ENCODE measurements around the gene STK4.

Gene STK4

GRCh38 chr20:45094864-45095574 is 128.7 kb downstream of the STK4 start:
- DNase-seq (ENCODE audit: low read depth, low spot score): no peak
- Histone ChIP-seq H3K4me3 (ENCODE audit: insufficient read length, low read depth) (no peak overlapping the region), H3K4me1 (ENCODE audit: insufficient read depth, insufficient read length) (no peaks in the 10 kb centered on the region), H3K36me3 (ENCODE audit: insufficient read depth, insufficient read length, low read length) (peaks cover 4% of the 10 kb centered on the region), H3K9me3 (ENCODE audit: insufficient read depth, low read length) (no peaks in the 10 kb centered on the region; the same call in 1 of the 2 replicates), H3K27me3 (ENCODE audit: insufficient read depth, insufficient read length) (peaks cover 33% of the 10 kb centered on the region), H3K9ac (ENCODE audit: insufficient read length, low read depth) (no peak overlapping the region)
- no peak for TF ChIP-seq YY1 (IDR thresholded peaks at IDR 0.05; ENCODE audit: insufficient read depth, insufficient read length)
- TF ChIP-seq SUZ12 (IDR thresholded peaks at IDR 0.05; ENCODE audit: extremely low read depth, insufficient read depth, insufficient read length): no peak
- no peak for TF ChIP-seq ZNF274 (IDR thresholded peaks at IDR 0.05; ENCODE audit: low read depth, low read length)

GRCh38 chr20:45095805-45096238 is 129.5 kb downstream of the STK4 start:
- no peak overlapping the region for H3K9ac ChIP-seq (ENCODE audit: insufficient read length, low read depth)
- H3K4me1 ChIP-seq (ENCODE audit: insufficient read depth, insufficient read length): no peaks in the 10 kb centered on the region
- no peaks in the 10 kb centered on the region; the same call in 1 of the 2 replicates for H3K9me3 ChIP-seq (ENCODE audit: insufficient read depth, low read length)
- H3K36me3 ChIP-seq (ENCODE audit: insufficient read depth, insufficient read length, low read length): peaks cover 4% of the 10 kb centered on the region
- peak; percentile 63 for DNase-seq (ENCODE audit: low read depth, low spot score)
- no peak overlapping the region for H3K4me3 ChIP-seq (ENCODE audit: insufficient read length, low read depth)
- peaks cover 41% of the 10 kb centered on the region for H3K27me3 ChIP-seq (ENCODE audit: insufficient read depth, insufficient read length)
- TF ChIP-seq SUZ12 (IDR thresholded peaks at IDR 0.05; ENCODE audit: extremely low read depth, insufficient read depth, insufficient read length): no peak
- no peak for TF ChIP-seq ZNF274 (IDR thresholded peaks at IDR 0.05; ENCODE audit: low read depth, low read length)
- no peak for TF ChIP-seq YY1 (IDR thresholded peaks at IDR 0.05; ENCODE audit: insufficient read depth, insufficient read length)

- Histone ChIP-seq H3K4me1 (ENCODE audit: insufficient read depth, insufficient read length) (no peaks in the 10 kb centered on the region), H3K27me3 (ENCODE audit: insufficient read depth, insufficient read length) (peaks cover 50% of the 10 kb centered on the region), H3K9ac (ENCODE audit: insufficient read length, low read depth) (no peak overlapping the region), H3K4me3 (ENCODE audit: insufficient read length, low read depth) (no peak overlapping the region), H3K36me3 (ENCODE audit: insufficient read depth, insufficient read length, low read length) (peaks cover 4% of the 10 kb centered on the region), H3K9me3 (ENCODE audit: insufficient read depth, low read length) (no peaks in the 10 kb centered on the region; the same call in 1 of the 2 replicates)
- TF ChIP-seq ZNF274 (IDR thresholded peaks at IDR 0.05; ENCODE audit: low read depth, low read length): no peak
- TF ChIP-seq YY1 (IDR thresholded peaks at IDR 0.05; ENCODE audit: insufficient read depth, insufficient read length): no peak
- TF ChIP-seq SUZ12 (IDR thresholded peaks at IDR 0.05; ENCODE audit: extremely low read depth, insufficient read depth, insufficient read length): no peak
- DNase-seq (ENCODE audit: low read depth, low spot score): no peak
These were observed 130.5 kb downstream of the STK4 start for GRCh38 chr20:45096781-45097180.

GRCh38 chr20:45097485-45098102 is 131.3 kb downstream of the STK4 start:
- no peak overlapping the region for H3K9ac ChIP-seq (ENCODE audit: insufficient read length, low read depth)
- H3K36me3 ChIP-seq (ENCODE audit: insufficient read depth, insufficient read length, low read length): peaks cover 4% of the 10 kb centered on the region
- TF ChIP-seq ZNF274 (IDR thresholded peaks at IDR 0.05; ENCODE audit: low read depth, low read length) (no peak), YY1 (IDR thresholded peaks at IDR 0.05; ENCODE audit: insufficient read depth, insufficient read length) (no peak), SUZ12 (IDR thresholded peaks at IDR 0.05; ENCODE audit: extremely low read depth, insufficient read depth, insufficient read length) (no peak)
- no peaks in the 10 kb centered on the region; the same call in 1 of the 2 replicates for H3K9me3 ChIP-seq (ENCODE audit: insufficient read depth, low read length)
- H3K4me1 ChIP-seq (ENCODE audit: insufficient read depth, insufficient read length): no peaks in the 10 kb centered on the region
- H3K27me3 ChIP-seq (ENCODE audit: insufficient read depth, insufficient read length): peaks cover 52% of the 10 kb centered on the region
- H3K4me3 ChIP-seq (ENCODE audit: insufficient read length, low read depth): no peak overlapping the region
- no peak for DNase-seq (ENCODE audit: low read depth, low spot score)

- TF ChIP-seq SUZ12 (IDR thresholded peaks at IDR 0.05; ENCODE audit: extremely low read depth, insufficient read depth, insufficient read length) (no peak), ZNF274 (IDR thresholded peaks at IDR 0.05; ENCODE audit: low read depth, low read length) (no peak), YY1 (IDR thresholded peaks at IDR 0.05; ENCODE audit: insufficient read depth, insufficient read length) (no peak)
- H3K4me3 ChIP-seq (ENCODE audit: insufficient read length, low read depth): no peak overlapping the region
- DNase-seq (ENCODE audit: low read depth, low spot score): peak; percentile 58
- no peaks in the 10 kb centered on the region for H3K4me1 ChIP-seq (ENCODE audit: insufficient read depth, insufficient read length)
- H3K27me3 ChIP-seq (ENCODE audit: insufficient read depth, insufficient read length): peaks cover 52% of the 10 kb centered on the region
- peaks cover 4% of the 10 kb centered on the region for H3K36me3 ChIP-seq (ENCODE audit: insufficient read depth, insufficient read length, low read length)
- H3K9me3 ChIP-seq (ENCODE audit: insufficient read depth, low read length): no peaks in the 10 kb centered on the region; the same call in 1 of the 2 replicates
- peak overlapping the region; percentile 27 for H3K9ac ChIP-seq (ENCODE audit: insufficient read length, low read depth)
These were observed 131.9 kb downstream of the STK4 start for GRCh38 chr20:45098103-45098773.

GRCh38 chr20:45100563-45101245 is 134.4 kb downstream of the STK4 start, which contains the start of gene KCNS1:
KCNS1 (minus strand) TSS chr20:45101127; CDS start chr20:45099236, 1,891 bp downstream.
- peak; percentile 55 for DNase-seq (ENCODE audit: low read depth, low spot score)
- H3K36me3 ChIP-seq (ENCODE audit: insufficient read depth, insufficient read length, low read length): no peaks in the 10 kb centered on the region
- TF ChIP-seq ZNF274 (IDR thresholded peaks at IDR 0.05; ENCODE audit: low read depth, low read length) (no peak), YY1 (IDR thresholded peaks at IDR 0.05; ENCODE audit: insufficient read depth, insufficient read length) (no peak), SUZ12 (IDR thresholded peaks at IDR 0.05; ENCODE audit: extremely low read depth, insufficient read depth, insufficient read length) (no peak)
- H3K4me3 ChIP-seq (ENCODE audit: insufficient read length, low read depth): peak within 1 kb of the TSS; percentile 30
- no peaks in the 10 kb centered on the region; the same call in 1 of the 2 replicates for H3K9me3 ChIP-seq (ENCODE audit: insufficient read depth, low read length)
- peak within 1 kb of the TSS; percentile 59 for H3K9ac ChIP-seq (ENCODE audit: insufficient read length, low read depth)
- no peaks in the 10 kb centered on the region for H3K4me1 ChIP-seq (ENCODE audit: insufficient read depth, insufficient read length)
- peaks cover 52% of the 10 kb centered on the region for H3K27me3 ChIP-seq (ENCODE audit: insufficient read depth, insufficient read length)

Measured in NT2/D1 (cell line).